HUES6 (cell line): Measurements from ENCODE around the gene CSF1.
A peak's percentile ranks its signal among the peaks of the same experiment; 100 is the strongest.

Experiments
- H3K27ac ChIP-seq: 2 replicates; pipeline ENCODE4 v1.7.0; 2013; ENCODE audit warnings: low read depth, mild to moderate bottlenecking, low read length, inconsistent platforms
- H3K27me3 ChIP-seq: 2 replicates; pipeline ENCODE4 v1.6.1; 2013; ENCODE audit warnings: low read length; ENCODE audit not compliant: control insufficient read depth, insufficient read depth
- H3K36me3 ChIP-seq: 2 replicates; pipeline ENCODE4 v1.6.1; 2013; ENCODE audit warnings: low read length; ENCODE audit not compliant: control insufficient read depth, insufficient read depth
- H3K4me1 ChIP-seq: 2 replicates; pipeline ENCODE4 v1.6.1; 2013; ENCODE audit warnings: low read length; ENCODE audit not compliant: control insufficient read depth, insufficient read depth
- H3K4me3 ChIP-seq: 2 replicates; pipeline ENCODE4 v1.5.1; 2013; ENCODE audit warnings: low read depth, low read length
- H3K9ac ChIP-seq: one replicate; pipeline ENCODE4 v1.6.1; 2013; ENCODE audit warnings: mild to moderate bottlenecking, low read length
- H3K9me3 ChIP-seq: 2 replicates; pipeline ENCODE4 v1.6.1; 2013; ENCODE audit warnings: low read depth, low read length; ENCODE audit not compliant: control insufficient read depth, insufficient read depth

The CSF1 gene

GRCh38 chr1:109904105-109904817, 6.4 kb upstream of the CSF1 start:
- Histone ChIP-seq H3K27ac (no peak overlapping the region), H3K36me3 (no peaks in the 10 kb centered on the region), H3K27me3 (peaks cover 20% of the 10 kb centered on the region), H3K9me3 (no peaks in the 10 kb centered on the region), H3K4me1 (peaks cover 13% of the 10 kb centered on the region; the same call in 1 of the 2 replicates), H3K9ac (no peak overlapping the region), H3K4me3 (no peak overlapping the region)

- Histone ChIP-seq H3K9ac (no peak overlapping the region), H3K4me1 (peaks cover 24% of the 10 kb centered on the region; the same call in 1 of the 2 replicates), H3K27ac (no peak overlapping the region), H3K36me3 (no peaks in the 10 kb centered on the region), H3K4me3 (no peak overlapping the region), H3K9me3 (no peaks in the 10 kb centered on the region), H3K27me3 (peaks cover 32% of the 10 kb centered on the region)
Measured at GRCh38 chr1:109905491-109905890, 5.2 kb upstream of the CSF1 start.

GRCh38 chr1:109906160-109906838, 4.3 kb upstream of the CSF1 start:
- H3K27ac ChIP-seq = no peak overlapping the region
- H3K27me3 ChIP-seq = peaks cover 38% of the 10 kb centered on the region
- H3K4me1 ChIP-seq = peaks cover 26% of the 10 kb centered on the region
- no peak overlapping the region for H3K4me3 ChIP-seq
- no peaks in the 10 kb centered on the region for H3K9me3 ChIP-seq
- H3K9ac ChIP-seq = no peak overlapping the region
- H3K36me3 ChIP-seq = no peaks in the 10 kb centered on the region

GRCh38 chr1:109906839-109907180, 3.8 kb upstream of the CSF1 start:
- peaks cover 31% of the 10 kb centered on the region for H3K4me1 ChIP-seq
- no peak overlapping the region for H3K4me3 ChIP-seq
- H3K36me3 ChIP-seq = no peaks in the 10 kb centered on the region
- no peak overlapping the region for H3K9ac ChIP-seq
- no peak overlapping the region for H3K27ac ChIP-seq
- no peaks in the 10 kb centered on the region for H3K9me3 ChIP-seq
- H3K27me3 ChIP-seq = peaks cover 43% of the 10 kb centered on the region

DNA sequence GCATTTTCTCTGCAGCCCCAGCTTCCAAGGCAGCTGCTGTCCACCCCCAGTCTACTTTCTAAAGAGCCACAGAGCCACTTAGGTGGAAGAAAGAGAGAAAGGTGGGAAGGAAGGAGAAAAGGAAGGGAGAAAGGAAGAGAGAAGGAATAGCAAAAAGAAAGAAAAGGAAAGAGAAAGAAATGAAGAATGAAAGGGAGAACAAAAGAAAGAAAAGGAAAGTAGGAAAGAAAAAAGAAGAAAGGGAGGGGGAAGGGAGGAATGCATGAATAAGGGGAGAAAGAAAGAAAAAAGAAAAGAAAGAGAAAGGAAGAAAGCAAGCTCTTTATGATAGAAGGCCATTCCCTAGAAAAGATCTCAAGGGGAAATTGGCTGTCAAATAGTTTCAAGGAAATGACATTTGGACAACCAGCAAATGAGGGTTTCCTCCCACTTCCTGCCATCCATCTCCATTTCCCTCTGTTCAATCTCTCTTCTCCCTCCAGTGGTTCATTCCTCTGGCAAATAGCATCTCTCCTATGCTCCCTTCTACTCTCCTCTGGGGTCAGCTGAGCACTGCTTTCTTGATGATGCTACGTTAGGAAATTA, 3.4 kb upstream of the CSF1 start:
- no peaks in the 10 kb centered on the region for H3K9me3 ChIP-seq
- H3K9ac ChIP-seq = no peak overlapping the region
- no peak overlapping the region for H3K4me3 ChIP-seq
- peaks cover 47% of the 10 kb centered on the region for H3K27me3 ChIP-seq
- no peak overlapping the region for H3K27ac ChIP-seq
- H3K36me3 ChIP-seq = no peaks in the 10 kb centered on the region
- peaks cover 36% of the 10 kb centered on the region for H3K4me1 ChIP-seq

GRCh38 chr1:109908836-109909235, 1.8 kb upstream of the CSF1 start:
- no peaks in the 10 kb centered on the region for H3K36me3 ChIP-seq
- peaks cover 54% of the 10 kb centered on the region for H3K27me3 ChIP-seq
- H3K27ac ChIP-seq = no peak overlapping the region
- no peaks in the 10 kb centered on the region for H3K9me3 ChIP-seq
- H3K4me1 ChIP-seq = peaks cover 39% of the 10 kb centered on the region
- no peak overlapping the region for H3K4me3 ChIP-seq
- no peak overlapping the region for H3K9ac ChIP-seq

GRCh38 chr1:109909561-109909960, 1.1 kb upstream of the CSF1 start:
- Histone ChIP-seq H3K4me1 (peaks cover 35% of the 10 kb centered on the region), H3K36me3 (no peaks in the 10 kb centered on the region), H3K27ac (no peak overlapping the region), H3K9me3 (no peaks in the 10 kb centered on the region), H3K4me3 (no peak overlapping the region), H3K9ac (no peak overlapping the region), H3K27me3 (peaks cover 54% of the 10 kb centered on the region)

- peaks cover 54% of the 10 kb centered on the region for H3K27me3 ChIP-seq
- H3K9ac ChIP-seq = peak overlapping the region; percentile 71
- peaks cover 35% of the 10 kb centered on the region for H3K4me1 ChIP-seq
- no peaks in the 10 kb centered on the region for H3K9me3 ChIP-seq
- H3K36me3 ChIP-seq = no peaks in the 10 kb centered on the region
- H3K27ac ChIP-seq = no peak overlapping the region
- H3K4me3 ChIP-seq = peak overlapping the region; percentile 83
Measured at GRCh38 chr1:109910963-109911798, 532 bp downstream of the CSF1 start.

- no peaks in the 10 kb centered on the region for H3K9me3 ChIP-seq
- no peak overlapping the region for H3K27ac ChIP-seq
- peaks cover 53% of the 10 kb centered on the region for H3K27me3 ChIP-seq
- peaks cover 27% of the 10 kb centered on the region for H3K4me1 ChIP-seq
- H3K36me3 ChIP-seq = peaks cover 3% of the 10 kb centered on the region; the same call in 1 of the 2 replicates
- peak overlapping the region; percentile 83; the same call in 1 of the 2 replicates for H3K4me3 ChIP-seq
- H3K9ac ChIP-seq = peak overlapping the region; percentile 24
Measured at GRCh38 chr1:109912214-109912861, 1.7 kb downstream of the CSF1 start.

DNA sequence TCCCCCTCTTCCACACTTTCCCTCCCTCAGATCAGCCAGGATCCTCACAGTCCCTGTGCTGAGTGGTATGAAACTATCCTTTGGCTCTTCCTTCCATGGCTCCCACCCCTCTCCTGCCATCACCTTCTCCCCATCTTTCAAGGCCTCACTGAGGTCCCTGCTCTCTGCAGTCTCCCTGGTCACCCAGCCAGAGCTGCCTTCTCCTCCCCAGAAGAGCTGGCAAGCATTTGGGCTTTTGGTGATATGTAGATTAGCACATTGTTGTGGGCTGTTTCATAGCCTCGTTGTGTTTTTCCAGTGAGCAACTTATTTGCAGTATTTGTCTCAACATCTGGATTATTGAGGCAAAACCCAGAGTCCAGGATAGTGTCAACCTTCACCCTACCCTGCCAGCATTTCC, 2.2 kb downstream of the CSF1 start:
- Histone ChIP-seq H3K9me3 (no peaks in the 10 kb centered on the region), H3K27me3 (peaks cover 47% of the 10 kb centered on the region), H3K4me3 (no peak overlapping the region), H3K27ac (no peak overlapping the region), H3K36me3 (peaks cover 8% of the 10 kb centered on the region), H3K4me1 (peaks cover 25% of the 10 kb centered on the region), H3K9ac (no peak overlapping the region)
